ENCODE measurements around the gene F5.
A peak's percentile ranks its signal among the peaks of the same experiment; 100 is the strongest.

The F5 gene

GRCh38 chr1:169586067-169586394, 250 bp downstream of the F5 start:
- peaks cover 12% of the 10 kb centered on the region for H3K4me1 ChIP-seq (ENCODE audit: control insufficient read depth, insufficient read depth, low read length)
- peak overlapping the region; percentile 68 for H3K9ac ChIP-seq (ENCODE audit: low read length)
- H3K4me3 ChIP-seq (ENCODE audit: low read length), result peak overlapping the region; percentile 78
- no peak for DNase-seq (ENCODE audit: low read depth)
- no peaks in the 10 kb centered on the region for H3K9me3 ChIP-seq (ENCODE audit: control insufficient read depth, low read length)
- H3K36me3 ChIP-seq (ENCODE audit: control insufficient read depth, insufficient read depth, low read length, severe bottlenecking), result no peaks in the 10 kb centered on the region
- no peaks in the 10 kb centered on the region for H3K27me3 ChIP-seq (replicated peaks; ENCODE audit: control insufficient read depth, insufficient read depth, low read length)

- Histone ChIP-seq H3K4me3 (ENCODE audit: low read length) (peak overlapping the region; percentile 78), H3K4me1 (ENCODE audit: control insufficient read depth, insufficient read depth, low read length) (peaks cover 12% of the 10 kb centered on the region), H3K36me3 (ENCODE audit: control insufficient read depth, insufficient read depth, low read length, severe bottlenecking) (no peaks in the 10 kb centered on the region), H3K9me3 (ENCODE audit: control insufficient read depth, low read length) (no peaks in the 10 kb centered on the region), H3K27me3 (replicated peaks; ENCODE audit: control insufficient read depth, insufficient read depth, low read length) (no peaks in the 10 kb centered on the region), H3K9ac (ENCODE audit: low read length) (peak overlapping the region; percentile 68)
- no peak for DNase-seq (ENCODE audit: low read depth)
These were observed 1.1 kb downstream of the F5 start for GRCh38 chr1:169585181-169585580.

- Histone ChIP-seq H3K27me3 (replicated peaks; ENCODE audit: control insufficient read depth, insufficient read depth, low read length) (no peaks in the 10 kb centered on the region), H3K4me3 (ENCODE audit: low read length) (peak overlapping the region; percentile 78), H3K9me3 (ENCODE audit: control insufficient read depth, low read length) (no peaks in the 10 kb centered on the region), H3K4me1 (ENCODE audit: control insufficient read depth, insufficient read depth, low read length) (peaks cover 12% of the 10 kb centered on the region), H3K36me3 (ENCODE audit: control insufficient read depth, insufficient read depth, low read length, severe bottlenecking) (no peaks in the 10 kb centered on the region), H3K9ac (ENCODE audit: low read length) (peak overlapping the region; percentile 68)
- no peak for DNase-seq (ENCODE audit: low read depth)
These were observed 1.7 kb downstream of the F5 start for GRCh38 chr1:169584483-169585144.

GRCh38 chr1:169577981-169578738, 8.1 kb downstream of the F5 start:
- Histone ChIP-seq H3K4me1 (ENCODE audit: control insufficient read depth, insufficient read depth, low read length) (no peaks in the 10 kb centered on the region), H3K4me3 (ENCODE audit: low read length) (no peak overlapping the region), H3K9me3 (ENCODE audit: control insufficient read depth, low read length) (no peaks in the 10 kb centered on the region), H3K9ac (ENCODE audit: low read length) (no peak overlapping the region), H3K36me3 (ENCODE audit: control insufficient read depth, insufficient read depth, low read length, severe bottlenecking) (no peaks in the 10 kb centered on the region), H3K27me3 (replicated peaks; ENCODE audit: control insufficient read depth, insufficient read depth, low read length) (peaks cover 10% of the 10 kb centered on the region)
- DNase-seq (ENCODE audit: low read depth), result no peak

- DNase-seq (ENCODE audit: low read depth), result no peak
- no peak overlapping the region for H3K9ac ChIP-seq (ENCODE audit: low read length)
- H3K36me3 ChIP-seq (ENCODE audit: control insufficient read depth, insufficient read depth, low read length, severe bottlenecking), result no peaks in the 10 kb centered on the region
- no peak overlapping the region for H3K4me3 ChIP-seq (ENCODE audit: low read length)
- H3K4me1 ChIP-seq (ENCODE audit: control insufficient read depth, insufficient read depth, low read length), result no peaks in the 10 kb centered on the region
- H3K27me3 ChIP-seq (replicated peaks; ENCODE audit: control insufficient read depth, insufficient read depth, low read length), result peaks cover 10% of the 10 kb centered on the region
- no peaks in the 10 kb centered on the region for H3K9me3 ChIP-seq (ENCODE audit: control insufficient read depth, low read length)
These were observed 9.3 kb downstream of the F5 start for GRCh38 chr1:169576935-169577331.

- Histone ChIP-seq H3K4me3 (ENCODE audit: low read length) (no peak overlapping the region), H3K36me3 (ENCODE audit: control insufficient read depth, insufficient read depth, low read length, severe bottlenecking) (no peaks in the 10 kb centered on the region), H3K9ac (ENCODE audit: low read length) (no peak overlapping the region), H3K27me3 (replicated peaks; ENCODE audit: control insufficient read depth, insufficient read depth, low read length) (peaks cover 10% of the 10 kb centered on the region), H3K4me1 (ENCODE audit: control insufficient read depth, insufficient read depth, low read length) (no peaks in the 10 kb centered on the region), H3K9me3 (ENCODE audit: control insufficient read depth, low read length) (no peaks in the 10 kb centered on the region)
- no peak for DNase-seq (ENCODE audit: low read depth)
These were observed 9.9 kb downstream of the F5 start for GRCh38 chr1:169576241-169576934.

GRCh38 chr1:169574336-169574735, 11.9 kb downstream of the F5 start:
- Histone ChIP-seq H3K9ac (ENCODE audit: low read length) (no peak overlapping the region), H3K36me3 (ENCODE audit: control insufficient read depth, insufficient read depth, low read length, severe bottlenecking) (no peaks in the 10 kb centered on the region)
- DNase-seq (ENCODE audit: low read depth), result no peak

GRCh38 chr1:169572187-169572586, 14.1 kb downstream of the F5 start:
- Histone ChIP-seq H3K9ac (ENCODE audit: low read length) (no peak overlapping the region), H3K9me3 (ENCODE audit: control insufficient read depth, low read length) (no peaks in the 10 kb centered on the region), H3K4me1 (ENCODE audit: control insufficient read depth, insufficient read depth, low read length) (no peaks in the 10 kb centered on the region), H3K36me3 (ENCODE audit: control insufficient read depth, insufficient read depth, low read length, severe bottlenecking) (no peaks in the 10 kb centered on the region), H3K4me3 (ENCODE audit: low read length) (no peak overlapping the region), H3K27me3 (replicated peaks; ENCODE audit: control insufficient read depth, insufficient read depth, low read length) (peaks cover 6% of the 10 kb centered on the region)
- DNase-seq (ENCODE audit: low read depth), result no peak

More at GRCh38 chr1:169574336-169574735, 11.9 kb downstream of the F5 start:
- no peaks in the 10 kb centered on the region for H3K4me1 ChIP-seq (ENCODE audit: control insufficient read depth, insufficient read depth, low read length)
- no peak overlapping the region for H3K4me3 ChIP-seq (ENCODE audit: low read length)
- H3K27me3 ChIP-seq (replicated peaks; ENCODE audit: control insufficient read depth, insufficient read depth, low read length), result peaks cover 10% of the 10 kb centered on the region
- no peaks in the 10 kb centered on the region for H3K9me3 ChIP-seq (ENCODE audit: control insufficient read depth, low read length)

GRCh38 chr1:169571450-169571849, 14.8 kb downstream of the F5 start:
- peaks cover 6% of the 10 kb centered on the region for H3K27me3 ChIP-seq (replicated peaks; ENCODE audit: control insufficient read depth, insufficient read depth, low read length)
- H3K36me3 ChIP-seq (ENCODE audit: control insufficient read depth, insufficient read depth, low read length, severe bottlenecking), result no peaks in the 10 kb centered on the region
- no peaks in the 10 kb centered on the region for H3K9me3 ChIP-seq (ENCODE audit: control insufficient read depth, low read length)
- H3K4me3 ChIP-seq (ENCODE audit: low read length), result no peak overlapping the region
- H3K9ac ChIP-seq (ENCODE audit: low read length), result no peak overlapping the region
- no peaks in the 10 kb centered on the region for H3K4me1 ChIP-seq (ENCODE audit: control insufficient read depth, insufficient read depth, low read length)
- no peak for DNase-seq (ENCODE audit: low read depth)

- no peak for DNase-seq (ENCODE audit: low read depth)
- Histone ChIP-seq H3K9me3 (ENCODE audit: control insufficient read depth, low read length) (no peaks in the 10 kb centered on the region), H3K4me3 (ENCODE audit: low read length) (no peak overlapping the region), H3K4me1 (ENCODE audit: control insufficient read depth, insufficient read depth, low read length) (no peaks in the 10 kb centered on the region), H3K36me3 (ENCODE audit: control insufficient read depth, insufficient read depth, low read length, severe bottlenecking) (no peaks in the 10 kb centered on the region), H3K27me3 (replicated peaks; ENCODE audit: control insufficient read depth, insufficient read depth, low read length) (peaks cover 1% of the 10 kb centered on the region), H3K9ac (ENCODE audit: low read length) (no peak overlapping the region)
These were observed 16.1 kb downstream of the F5 start for GRCh38 chr1:169570172-169570574.

- H3K4me3 ChIP-seq (ENCODE audit: low read length), result no peak overlapping the region
These were observed 17.8 kb downstream of the F5 start for GRCh38 chr1:169568497-169568896.

More at GRCh38 chr1:169568497-169568896, 17.8 kb downstream of the F5 start:
- no peak for DNase-seq (ENCODE audit: low read depth)
- no peak overlapping the region for H3K9ac ChIP-seq (ENCODE audit: low read length)
- H3K27me3 ChIP-seq (replicated peaks; ENCODE audit: control insufficient read depth, insufficient read depth, low read length), result no peaks in the 10 kb centered on the region
- peaks cover 4% of the 10 kb centered on the region for H3K9me3 ChIP-seq (ENCODE audit: control insufficient read depth, low read length)
- no peaks in the 10 kb centered on the region for H3K4me1 ChIP-seq (ENCODE audit: control insufficient read depth, insufficient read depth, low read length)
- no peaks in the 10 kb centered on the region for H3K36me3 ChIP-seq (ENCODE audit: control insufficient read depth, insufficient read depth, low read length, severe bottlenecking)

All from adipocyte (in vitro differentiated cells).